Upper lobe of left lung (tissue), 4 donors: ENCODE data around the gene UGT2B10.

ENCODE experiments used
- EP300 ChIP-seq, 4 donors: sonication (generic); formaldehyde crosslinking; IDR thresholded peaks; one replicate each; pipeline ENCODE4 v1.5.1; 2017; ENCODE audit warnings: antibody characterized with exemption in 4 of 4, control low read depth in 2 of 4
- POLR2A ChIP-seq, 4 donors: fragments of 450-650 bp; IDR thresholded peaks; one replicate each; pipeline ENCODE4 v1.5.1; 2016 to 2017; ENCODE audit warnings: antibody characterized with exemption in 4 of 4, mild to moderate bottlenecking in 2 of 4
- POLR2AphosphoS5 ChIP-seq, 2 donors: sonication (generic); formaldehyde crosslinking; IDR thresholded peaks; one replicate each; pipeline ENCODE4 v1.5.1; 2017; ENCODE audit warnings: antibody characterized with exemption in 2 of 2
- TF ChIP-seq, protein P1 (sequence below), 6 experiments: fragments of 450-650 bp in 4 of 6; fragments of 200-600 bp in 2 of 6; sonication (generic) in 2 of 6; IDR thresholded peaks; one replicate each; pipeline ENCODE4 v1.5.1; 2016 to 2019; ENCODE audit warnings: antibody characterized with exemption in 6 of 6

GRCh38 chr4:68850293-68850692 lies 34.5 kb downstream of the UGT2B10 start:
- TF ChIP-seq, protein P1, sequence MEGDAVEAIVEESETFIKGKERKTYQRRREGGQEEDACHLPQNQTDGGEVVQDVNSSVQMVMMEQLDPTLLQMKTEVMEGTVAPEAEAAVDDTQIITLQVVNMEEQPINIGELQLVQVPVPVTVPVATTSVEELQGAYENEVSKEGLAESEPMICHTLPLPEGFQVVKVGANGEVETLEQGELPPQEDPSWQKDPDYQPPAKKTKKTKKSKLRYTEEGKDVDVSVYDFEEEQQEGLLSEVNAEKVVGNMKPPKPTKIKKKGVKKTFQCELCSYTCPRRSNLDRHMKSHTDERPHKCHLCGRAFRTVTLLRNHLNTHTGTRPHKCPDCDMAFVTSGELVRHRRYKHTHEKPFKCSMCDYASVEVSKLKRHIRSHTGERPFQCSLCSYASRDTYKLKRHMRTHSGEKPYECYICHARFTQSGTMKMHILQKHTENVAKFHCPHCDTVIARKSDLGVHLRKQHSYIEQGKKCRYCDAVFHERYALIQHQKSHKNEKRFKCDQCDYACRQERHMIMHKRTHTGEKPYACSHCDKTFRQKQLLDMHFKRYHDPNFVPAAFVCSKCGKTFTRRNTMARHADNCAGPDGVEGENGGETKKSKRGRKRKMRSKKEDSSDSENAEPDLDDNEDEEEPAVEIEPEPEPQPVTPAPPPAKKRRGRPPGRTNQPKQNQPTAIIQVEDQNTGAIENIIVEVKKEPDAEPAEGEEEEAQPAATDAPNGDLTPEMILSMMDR (IDR thresholded peaks at IDR 0.05), result no peak
- TF ChIP-seq POLR2A (IDR thresholded peaks at IDR 0.05) (no peak), EP300 (IDR thresholded peaks at IDR 0.05) (no peak), POLR2AphosphoS5 (IDR thresholded peaks at IDR 0.05) (no peak)
